ENCODE data around the gene DEPP1. TPM values are rescaled to one million over a fixed set of nuclear protein-coding genes. Genes with fewer than 3 reads are reported as not detected.

DEPP1 gene
- total RNA-seq, 1 experiment from 2014 or later = 3.8 TPM

GRCh38 chr10:44961230-44961571 lies 17.4 kb downstream of the DEPP1 start (continued):
- no peak for TF ChIP-seq REST (IDR thresholded peaks at IDR 0.05; ENCODE audit: low read depth)

- ChIA-PET CTCF (interaction anchor here (1.1 kb wide), 1 partner anchor 28 kb away, joined by 3 read pairs; no protein-coding TSS in a partner anchor), POLR2A (no interaction called here), RAD21 (ENCODE audit: low non-redundant PET in 1 of 2, low total read pairs in 2 of 2, uncharacterized antibody in 2 of 2, unreplicated experiment in 2 of 2) (no interaction called here)
- ATAC-seq (no peak), DNase-seq (ENCODE audit: low read depth, low spot score) (no peak)
- Histone ChIP-seq H3K36me3 (ENCODE audit: control insufficient read depth in 1 of 2, insufficient read depth in 2 of 2, low read length in 2 of 2) (no peaks in the 10 kb centered on the region), H4K20me1 (ENCODE audit: insufficient read depth) (no peaks in the 10 kb centered on the region), H3K4me1 (ENCODE audit: control insufficient read depth in 1 of 2, insufficient read depth in 2 of 2, low read length in 2 of 2) (peaks cover 3 to 17% of the 10 kb centered on the region in 2 experiments; a peak in 3 of 4 replicates), H3K79me2 (ENCODE audit: insufficient read depth, low read length) (no peaks in the 10 kb centered on the region), H3K4me3 (replicated peaks in 1 of 2; ENCODE audit: low read depth in 1 of 2, low read length in 2 of 2) (no peak overlapping the region), H3K9me3 (ENCODE audit: control insufficient read depth in 1 of 2, insufficient read depth in 1 of 2, low read depth in 1 of 2, low read length in 2 of 2) (no peaks in the 10 kb centered on the region), H3K9ac (ENCODE audit: low read length) (no peak overlapping the region), H2AFZ (ENCODE audit: low read depth, low read length, poor library complexity, severe bottlenecking) (no peak overlapping the region), H3K9me2 (ENCODE audit: insufficient read depth) (no peaks in the 10 kb centered on the region), H3K27me3 (ENCODE audit: insufficient read depth, low read length) (no peaks in the 10 kb centered on the region), H3K4me2 (ENCODE audit: low read length) (peak overlapping the region; percentile 98; the same call in 1 of the 2 replicates), H3K27ac (ENCODE audit: low read depth, low read length) (no peak overlapping the region)
- TF ChIP-seq ELF1 (IDR thresholded peaks at IDR 0.05; ENCODE audit: borderline replicate concordance, low read depth) (no peak), SP1 (IDR thresholded peaks at IDR 0.05; ENCODE audit: low read depth) (no peak), POLR2AphosphoS5 (IDR thresholded peaks at IDR 0.05; ENCODE audit: low read depth, low read length) (no peak), ATF3 (IDR thresholded peaks at IDR 0.05) (no peak), CTCF (IDR thresholded peaks at IDR 0.05 in 2 of 3, conservative IDR thresholded peaks at IDR 0.05 in 1 of 3; ENCODE audit: borderline replicate concordance in 1 of 3, insufficient read depth in 1 of 3, low read depth in 2 of 3, low read length in 2 of 3) (no peak), CEBPB (IDR thresholded peaks at IDR 0.05; ENCODE audit: low read depth) (no peak), EGR1 (IDR thresholded peaks at IDR 0.05; ENCODE audit: low read depth) (no peak), EZH2 (IDR thresholded peaks at IDR 0.05) (no peak), MAX (IDR thresholded peaks at IDR 0.05) (no peak), RAD21 (IDR thresholded peaks at IDR 0.05; ENCODE audit: low read depth) (no peak), CBX3 (IDR thresholded peaks at IDR 0.05; ENCODE audit: low read depth) (no peak), ZBTB33 (IDR thresholded peaks at IDR 0.05; ENCODE audit: extremely low read depth, insufficient replicate concordance, low read length) (no peak), FOSL1 (IDR thresholded peaks at IDR 0.05; ENCODE audit: low read depth) (no peak)
- intact Hi-C loops (cut with micrococcal nuclease) = no loop called here
- BruUV-seq (replicated peaks) = no TSS peak
Observed at GRCh38 chr10:44960482-44961229, 18.0 kb downstream of the DEPP1 start.
